Measurements from ENCODE around the gene NETO1.

DNA sequence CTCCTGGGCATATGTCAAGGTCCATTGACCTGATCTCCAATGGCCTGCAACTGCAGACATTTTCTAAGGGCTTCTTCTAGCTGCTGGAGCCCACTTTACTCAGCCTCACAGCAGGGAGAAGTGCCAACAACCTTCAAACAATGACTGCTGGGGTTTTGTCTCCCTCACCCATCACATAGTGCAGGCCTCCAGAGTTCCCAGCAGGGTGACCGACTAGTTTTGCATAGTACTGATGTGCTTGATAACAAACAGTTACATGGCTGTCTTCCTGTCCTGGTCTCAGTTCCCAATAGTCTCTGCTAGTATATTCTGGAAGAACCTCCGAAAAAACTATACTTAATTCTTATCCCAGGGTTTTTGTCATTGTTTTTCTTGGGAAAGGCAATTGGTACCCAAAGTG is 10.4 kb upstream of the NETO1 start:
- TF ChIP-seq, protein P1, sequence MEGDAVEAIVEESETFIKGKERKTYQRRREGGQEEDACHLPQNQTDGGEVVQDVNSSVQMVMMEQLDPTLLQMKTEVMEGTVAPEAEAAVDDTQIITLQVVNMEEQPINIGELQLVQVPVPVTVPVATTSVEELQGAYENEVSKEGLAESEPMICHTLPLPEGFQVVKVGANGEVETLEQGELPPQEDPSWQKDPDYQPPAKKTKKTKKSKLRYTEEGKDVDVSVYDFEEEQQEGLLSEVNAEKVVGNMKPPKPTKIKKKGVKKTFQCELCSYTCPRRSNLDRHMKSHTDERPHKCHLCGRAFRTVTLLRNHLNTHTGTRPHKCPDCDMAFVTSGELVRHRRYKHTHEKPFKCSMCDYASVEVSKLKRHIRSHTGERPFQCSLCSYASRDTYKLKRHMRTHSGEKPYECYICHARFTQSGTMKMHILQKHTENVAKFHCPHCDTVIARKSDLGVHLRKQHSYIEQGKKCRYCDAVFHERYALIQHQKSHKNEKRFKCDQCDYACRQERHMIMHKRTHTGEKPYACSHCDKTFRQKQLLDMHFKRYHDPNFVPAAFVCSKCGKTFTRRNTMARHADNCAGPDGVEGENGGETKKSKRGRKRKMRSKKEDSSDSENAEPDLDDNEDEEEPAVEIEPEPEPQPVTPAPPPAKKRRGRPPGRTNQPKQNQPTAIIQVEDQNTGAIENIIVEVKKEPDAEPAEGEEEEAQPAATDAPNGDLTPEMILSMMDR (IDR thresholded peaks at IDR 0.05; ENCODE audit: insufficient read depth, low read depth, low read length): no peak
- no peak for TF ChIP-seq EZH2 (IDR thresholded peaks at IDR 0.05; ENCODE audit: insufficient read depth, low read length)

All from astrocyte (in vitro differentiated cells and primary cell).